GM21576 (cell line): ENCODE data around the gene LCP2.

Experiments used
- ATAC-seq: cut with Tn5 transposase; IDR thresholded peaks from one replicate; pipeline ENCODE4 v1.9.1; 2021; ENCODE audit warnings: mild to moderate bottlenecking, moderate library complexity; ENCODE audit not compliant: unreplicated experiment

The LCP2 gene

GRCh38 chr5:170296935-170297588 lies 515 bp downstream of the LCP2 start:
- peak; percentile 57 for ATAC-seq

- ATAC-seq, result no peak
These were observed 1.3 kb downstream of the LCP2 start for GRCh38 chr5:170296036-170296934.

GRCh38 chr5:170294556-170294955 lies 3.0 kb downstream of the LCP2 start:
- no peak for ATAC-seq

- no peak for ATAC-seq
These were observed 3.5 kb downstream of the LCP2 start for GRCh38 chr5:170294057-170294456.

- peak; percentile 83 for ATAC-seq
These were observed 4.3 kb downstream of the LCP2 start for GRCh38 chr5:170293273-170293672.

GRCh38 chr5:170292179-170293104 lies 5.1 kb downstream of the LCP2 start:
- no peak for ATAC-seq

- ATAC-seq, result no peak
These were observed 7.1 kb downstream of the LCP2 start for GRCh38 chr5:170290498-170290897.

GRCh38 chr5:170289764-170290163 lies 7.8 kb downstream of the LCP2 start:
- ATAC-seq, result no peak

- ATAC-seq, result no peak
These were observed 8.5 kb downstream of the LCP2 start for GRCh38 chr5:170289121-170289520.

- ATAC-seq, result no peak
These were observed 9.0 kb downstream of the LCP2 start for GRCh38 chr5:170288551-170288950.

- no peak for ATAC-seq
These were observed 9.4 kb downstream of the LCP2 start for GRCh38 chr5:170288151-170288550.

GRCh38 chr5:170287532-170287931 lies 10.0 kb downstream of the LCP2 start:
- ATAC-seq, result no peak

GRCh38 chr5:170286386-170286925 lies 11.1 kb downstream of the LCP2 start:
- no peak for ATAC-seq

GRCh38 chr5:170285181-170285580 lies 12.4 kb downstream of the LCP2 start:
- no peak for ATAC-seq

- ATAC-seq, result no peak
These were observed 13.3 kb downstream of the LCP2 start for GRCh38 chr5:170284231-170284630.

GRCh38 chr5:170283296-170283695 lies 14.3 kb downstream of the LCP2 start:
- no peak for ATAC-seq

GRCh38 chr5:170280011-170280493 lies 17.5 kb downstream of the LCP2 start:
- no peak for ATAC-seq

- no peak for ATAC-seq
These were observed 18.1 kb downstream of the LCP2 start for GRCh38 chr5:170279459-170279817.

- peak; percentile 88 for ATAC-seq
These were observed 18.7 kb downstream of the LCP2 start for GRCh38 chr5:170278611-170279458.

GRCh38 chr5:170277867-170278281 lies 19.7 kb downstream of the LCP2 start:
- ATAC-seq, result no peak
